ENCODE data around the gene BTN2A1. TPM values are rescaled to one million over a fixed set of nuclear protein-coding genes. Genes with fewer than 3 reads are reported as not detected.
A peak's percentile ranks its signal among the peaks of the same experiment; 100 is the strongest.

Gene BTN2A1
- total and polyA plus RNA-seq, 2 of the 13 experiments (the other 11 are each of a cell fraction or from before 2014, with no cell fraction given) = 16.4 to 30.4 TPM

DNA sequence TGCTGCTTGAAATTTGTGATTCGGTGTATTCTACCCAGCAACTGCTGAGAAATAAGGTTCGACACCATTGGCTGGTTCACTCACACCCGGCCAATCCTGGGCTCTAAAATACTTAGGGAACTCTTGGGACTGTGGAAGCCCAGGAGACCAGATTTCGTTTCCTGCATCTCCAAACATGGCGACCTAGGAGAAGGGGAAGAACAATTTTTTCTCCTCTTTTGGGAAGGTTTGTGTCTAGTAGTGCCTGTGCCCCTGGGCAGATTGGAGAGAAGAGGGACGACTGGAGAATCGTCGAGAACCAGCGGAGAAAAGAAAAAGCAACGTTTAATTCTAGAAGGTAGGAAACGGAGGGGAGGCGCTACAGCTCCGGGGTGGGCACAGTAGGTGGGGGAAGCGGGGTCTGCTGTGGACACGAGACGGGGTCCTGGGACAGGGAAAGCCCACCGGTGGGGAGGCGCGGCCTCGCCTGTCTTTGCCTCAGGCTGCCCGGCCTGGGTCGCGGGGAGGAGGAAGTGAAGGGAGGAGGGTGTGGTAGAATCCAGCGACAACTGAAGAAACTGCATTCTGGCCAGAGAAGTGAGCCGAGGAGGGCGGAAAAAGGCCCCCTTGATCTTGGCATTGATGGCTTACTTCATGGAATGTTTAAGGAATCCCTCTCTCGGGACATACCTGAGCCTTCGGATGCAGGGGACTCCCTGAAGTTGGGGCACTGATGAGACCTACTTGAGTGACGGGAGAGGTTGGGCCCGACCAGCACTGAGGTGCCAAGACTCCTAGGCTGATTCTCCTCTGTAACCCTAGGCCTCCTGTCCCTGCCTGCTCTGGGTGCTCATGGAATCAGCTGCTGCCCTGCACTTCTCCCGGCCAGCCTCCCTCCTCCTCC, at the start of gene BTN2A1 (continued):
- TF ChIP-seq HNF1A (IDR thresholded peaks at IDR 0.05; ENCODE audit: low read depth) (no peak), HNF1A (CRISPR knock-in tag; IDR thresholded peaks at IDR 0.05; ENCODE audit: borderline replicate concordance) (no peak), ZNF773 (CRISPR knock-in tag; IDR thresholded peaks at IDR 0.05; ENCODE audit: borderline replicate concordance) (no peak), ZNF780A (CRISPR knock-in tag; IDR thresholded peaks at IDR 0.05) (no peak), RFX1 (IDR thresholded peaks at IDR 0.05) (no peak), SPEN (CRISPR knock-in tag; IDR thresholded peaks at IDR 0.05; ENCODE audit: low read depth) (0 out of 2 replicates have a peak, but pooled peaks have one; percentile 39), JDP2 (CRISPR knock-in tag; IDR thresholded peaks at IDR 0.05; ENCODE audit: borderline replicate concordance) (no peak), SALL1 (CRISPR knock-in tag; IDR thresholded peaks at IDR 0.05) (peak; percentile 47; the same call in 1 of the 2 replicates), NFYB (CRISPR knock-in tag; IDR thresholded peaks at IDR 0.05) (peak; percentile 82), ZSCAN30 (CRISPR knock-in tag; IDR thresholded peaks at IDR 0.05) (no peak), SP1 (IDR thresholded peaks at IDR 0.05) (no peak), SP1 (CRISPR knock-in tag; IDR thresholded peaks at IDR 0.05) (no peak), ZNF432 (CRISPR knock-in tag; IDR thresholded peaks at IDR 0.05; ENCODE audit: borderline replicate concordance) (no peak), THAP8 (CRISPR knock-in tag; IDR thresholded peaks at IDR 0.05; ENCODE audit: borderline replicate concordance) (no peak), ZNF567 (CRISPR knock-in tag; IDR thresholded peaks at IDR 0.05; ENCODE audit: borderline replicate concordance) (no peak), MYNN (CRISPR knock-in tag; IDR thresholded peaks at IDR 0.05; ENCODE audit: low read depth) (no peak), ZNF484 (CRISPR knock-in tag; IDR thresholded peaks at IDR 0.05; ENCODE audit: borderline replicate concordance, low read depth) (no peak), MIXL1 (CRISPR knock-in tag; IDR thresholded peaks at IDR 0.05) (no peak; the same call in 1 of the 2 replicates), HOXA3 (CRISPR knock-in tag; IDR thresholded peaks at IDR 0.05) (peak; percentile 24; the same call in 1 of the 2 replicates), NFIB (CRISPR knock-in tag; IDR thresholded peaks at IDR 0.05; ENCODE audit: borderline replicate concordance) (no peak), ZNF12 (CRISPR knock-in tag; IDR thresholded peaks at IDR 0.05) (no peak), SATB2 (CRISPR knock-in tag; IDR thresholded peaks at IDR 0.05) (no peak), ISX (CRISPR knock-in tag; conservative IDR thresholded peaks at IDR 0.05) (no peak), POLR2AphosphoS2 (IDR thresholded peaks at IDR 0.05; ENCODE audit: low read depth, low read length) (no peak), RAD21 (CRISPR knock-in tag; IDR thresholded peaks at IDR 0.05) (0 out of 2 replicates have a peak, but pooled peaks have one; percentile 11)
- TF ChIP-seq, protein P1, sequence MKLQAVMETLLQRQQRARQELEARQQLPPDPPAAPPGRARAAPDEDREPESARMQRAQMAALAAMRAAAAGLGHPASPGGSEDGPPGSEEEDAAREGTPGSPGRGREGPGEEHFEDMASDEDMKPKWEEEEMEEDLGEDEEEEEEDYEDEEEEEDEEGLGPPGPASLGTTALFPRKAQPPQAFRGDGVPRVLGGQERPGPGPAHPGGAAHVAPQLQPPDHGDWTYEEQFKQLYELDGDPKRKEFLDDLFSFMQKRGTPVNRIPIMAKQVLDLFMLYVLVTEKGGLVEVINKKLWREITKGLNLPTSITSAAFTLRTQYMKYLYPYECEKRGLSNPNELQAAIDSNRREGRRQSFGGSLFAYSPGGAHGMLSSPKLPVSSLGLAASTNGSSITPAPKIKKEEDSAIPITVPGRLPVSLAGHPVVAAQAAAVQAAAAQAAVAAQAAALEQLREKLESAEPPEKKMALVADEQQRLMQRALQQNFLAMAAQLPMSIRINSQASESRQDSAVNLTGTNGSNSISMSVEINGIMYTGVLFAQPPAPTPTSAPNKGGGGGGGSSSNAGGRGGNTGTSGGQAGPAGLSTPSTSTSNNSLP (IDR thresholded peaks at IDR 0.05; ENCODE audit: low read depth, low read length) = no peak
